ENCODE results near the gene B3GALT5. TPM values are rescaled to one million over a fixed set of nuclear protein-coding genes. Genes with fewer than 3 reads are reported as not detected.

The B3GALT5 gene
- total and polyA plus RNA-seq, 10 donors: 0.02 to 0.34 (median 0.13) TPM; not detected in 1

- no peaks in the 10 kb centered on the region for H3K36me3 ChIP-seq
- intact Hi-C loops (cut with DNase I; ENCODE audit: low total_unique reads): no loop called here
These were observed 12.6 kb downstream of the B3GALT5 start for GRCh38 chr21:39625211-39625895.

GRCh38 chr21:39628385-39628784 is 15.6 kb downstream of the B3GALT5 start:
- TF ChIP-seq POLR2A (IDR thresholded peaks at IDR 0.05) (no peak), POLR2AphosphoS5 (IDR thresholded peaks at IDR 0.05) (no peak)
- TF ChIP-seq, protein P1, sequence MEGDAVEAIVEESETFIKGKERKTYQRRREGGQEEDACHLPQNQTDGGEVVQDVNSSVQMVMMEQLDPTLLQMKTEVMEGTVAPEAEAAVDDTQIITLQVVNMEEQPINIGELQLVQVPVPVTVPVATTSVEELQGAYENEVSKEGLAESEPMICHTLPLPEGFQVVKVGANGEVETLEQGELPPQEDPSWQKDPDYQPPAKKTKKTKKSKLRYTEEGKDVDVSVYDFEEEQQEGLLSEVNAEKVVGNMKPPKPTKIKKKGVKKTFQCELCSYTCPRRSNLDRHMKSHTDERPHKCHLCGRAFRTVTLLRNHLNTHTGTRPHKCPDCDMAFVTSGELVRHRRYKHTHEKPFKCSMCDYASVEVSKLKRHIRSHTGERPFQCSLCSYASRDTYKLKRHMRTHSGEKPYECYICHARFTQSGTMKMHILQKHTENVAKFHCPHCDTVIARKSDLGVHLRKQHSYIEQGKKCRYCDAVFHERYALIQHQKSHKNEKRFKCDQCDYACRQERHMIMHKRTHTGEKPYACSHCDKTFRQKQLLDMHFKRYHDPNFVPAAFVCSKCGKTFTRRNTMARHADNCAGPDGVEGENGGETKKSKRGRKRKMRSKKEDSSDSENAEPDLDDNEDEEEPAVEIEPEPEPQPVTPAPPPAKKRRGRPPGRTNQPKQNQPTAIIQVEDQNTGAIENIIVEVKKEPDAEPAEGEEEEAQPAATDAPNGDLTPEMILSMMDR (IDR thresholded peaks at IDR 0.05 in 8 of 11, conservative IDR thresholded peaks at IDR 0.05 in 3 of 11): no peak
- Histone ChIP-seq H3K4me1 (no peaks in the 10 kb centered on the region), H3K36me3 (no peaks in the 10 kb centered on the region), H3K4me3 (no peak overlapping the region), H3K27ac (no peak overlapping the region), H3K9me3 (peaks cover 0 to 17% (median 7%) of the 10 kb centered on the region in 8 donors), H3K27me3 (replicated peaks in 1 of 7) (peaks cover 0 to 14% (median 0%) of the 10 kb centered on the region in 7 donors)
- DNase-seq: no peak
- intact Hi-C loops (cut with DNase I; ENCODE audit: low total_unique reads): no loop called here
- 73 to 87% (median 77%) methylated on average over 8 of the region's 8 CpGs for WGBS, 5 donors

More at GRCh38 chr21:39625211-39625895, 12.6 kb downstream of the B3GALT5 start:
- 82 to 88% (median 83%) methylated on average over 12 of the region's 12 CpGs for WGBS, 5 donors
- H3K27me3 ChIP-seq (replicated peaks in 1 of 7): peaks cover 0 to 4% (median 0%) of the 10 kb centered on the region in 7 donors
- H3K4me1 ChIP-seq: no peaks in the 10 kb centered on the region
- peaks cover 0 to 20% (median 9%) of the 10 kb centered on the region in 8 donors for H3K9me3 ChIP-seq
- TF ChIP-seq POLR2AphosphoS5 (IDR thresholded peaks at IDR 0.05): no peak
- TF ChIP-seq POLR2A (IDR thresholded peaks at IDR 0.05): no peak
- TF ChIP-seq, protein P1 (IDR thresholded peaks at IDR 0.05 in 8 of 11, conservative IDR thresholded peaks at IDR 0.05 in 3 of 11): no peak
- DNase-seq: no peak
- H3K27ac ChIP-seq: no peak overlapping the region
- H3K4me3 ChIP-seq: no peak overlapping the region

DNA sequence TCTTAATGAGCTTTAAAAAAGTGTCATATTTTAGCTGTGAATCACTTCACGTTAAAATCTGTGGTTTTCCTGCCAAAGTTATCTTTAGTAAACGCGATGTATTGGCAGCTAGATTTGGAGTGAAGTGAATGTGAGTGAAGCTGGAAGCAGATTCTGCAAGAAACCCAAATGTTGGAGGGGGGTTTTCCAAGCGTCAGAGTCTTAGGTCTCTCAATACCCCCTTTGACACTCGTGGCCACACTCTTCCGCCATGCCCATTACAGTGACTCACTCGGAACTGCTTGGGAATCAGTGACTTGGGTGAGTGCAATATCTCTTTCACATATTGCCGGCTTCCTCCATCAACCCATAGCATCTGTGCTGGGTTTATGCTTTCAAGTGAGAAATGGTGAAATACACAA is 17.5 kb downstream of the B3GALT5 start:
- Histone ChIP-seq H3K27me3 (replicated peaks in 1 of 7) (peaks cover 0 to 14% (median 0%) of the 10 kb centered on the region in 7 donors), H3K4me3 (no peak overlapping the region), H3K4me1 (no peaks in the 10 kb centered on the region), H3K27ac (no peak overlapping the region), H3K9me3 (peaks cover 0 to 5% (median 0%) of the 10 kb centered on the region in 8 donors), H3K36me3 (no peaks in the 10 kb centered on the region)
- TF ChIP-seq POLR2AphosphoS5 (IDR thresholded peaks at IDR 0.05): no peak
- TF ChIP-seq, protein P1 (IDR thresholded peaks at IDR 0.05 in 8 of 11, conservative IDR thresholded peaks at IDR 0.05 in 3 of 11): no peak
- TF ChIP-seq POLR2A (IDR thresholded peaks at IDR 0.05): no peak
- 68 to 78% (median 74%) methylated on average over 8 of the region's 8 CpGs for WGBS, 5 donors
- intact Hi-C loops (cut with DNase I; ENCODE audit: low total_unique reads): no loop called here
- DNase-seq: no peak

DNA sequence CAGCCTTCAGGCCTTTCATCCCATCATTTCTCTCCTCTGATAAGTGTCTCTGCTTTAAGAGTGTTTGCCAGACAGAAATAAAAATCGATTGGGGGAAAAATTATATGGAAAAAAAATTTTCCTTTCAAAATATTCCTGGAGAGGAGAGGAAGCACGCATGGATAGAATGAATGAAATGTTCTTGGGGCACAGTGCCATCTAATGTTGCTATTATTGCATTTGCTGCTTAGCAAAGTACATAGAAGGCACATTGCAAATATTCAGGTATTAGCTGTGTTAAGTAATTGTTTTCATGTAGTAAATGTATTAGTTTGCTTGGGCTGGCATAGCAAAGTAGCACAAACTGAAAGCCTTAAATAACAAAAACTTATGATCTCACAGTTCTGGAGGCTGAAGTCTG is 18.1 kb downstream of the B3GALT5 start:
- no peak for DNase-seq
- Histone ChIP-seq H3K27me3 (replicated peaks in 1 of 7) (peaks cover 0 to 14% (median 0%) of the 10 kb centered on the region in 7 donors), H3K36me3 (no peaks in the 10 kb centered on the region), H3K9me3 (peaks cover 0 to 3% (median 0%) of the 10 kb centered on the region in 8 donors), H3K27ac (no peak overlapping the region), H3K4me1 (no peaks in the 10 kb centered on the region), H3K4me3 (no peak overlapping the region)
- TF ChIP-seq POLR2AphosphoS5 (IDR thresholded peaks at IDR 0.05) (no peak), POLR2A (IDR thresholded peaks at IDR 0.05) (no peak)
- TF ChIP-seq, protein P1 (IDR thresholded peaks at IDR 0.05 in 8 of 11, conservative IDR thresholded peaks at IDR 0.05 in 3 of 11): no peak
- intact Hi-C loops (cut with DNase I; ENCODE audit: low total_unique reads): no loop called here
- WGBS, 5 donors: 57 to 74% (median 69%) methylated on average over 2 of the region's 2 CpGs

Measured in spleen (tissue), 11 donors.